IMR-90 (cell line): Measurements from ENCODE around the gene CCDC69. TPM values are rescaled to one million over a fixed set of nuclear protein-coding genes. Genes with fewer than 3 reads are reported as not detected.

Source experiments
- ATAC-seq: fragments of 200-7000 bp; cut with Tn5 transposase; 2 replicates; pipeline ENCODE4 v1.9.1; 2020; ENCODE audit warnings: low read depth, mild to moderate bottlenecking, moderate library complexity
- BruUV-seq: library from RNA; stranded (reverse); fragments of 400-500 nt; replicated peaks from 2 replicates; lab custom pipeline; 2021; lab: Mats Ljungman, UMichigan
- CTCF ChIA-PET: fragments of 300-600 bp; formaldehyde crosslinking; extraction: SDS; loops from one replicate; lab custom pipeline; 2021; ENCODE audit warnings: antibody characterized with exemption; lab: Yijun Ruan, JAX
- POLR2A ChIA-PET: fragments of 300-600 bp; sonication (Branson Sonifier 250); formaldehyde crosslinking; loops from one replicate; lab custom pipeline; 2022; ENCODE audit warnings: antibody characterized with exemption; ENCODE audit not compliant: unreplicated experiment; lab: Charles Lee
- DNase-seq: peaks from one replicate; pipeline ENCODE4 v3.0.0; 2013
- H2AFZ ChIP-seq: replicated peaks from 2 replicates; pipeline ENCODE3; 2013; ENCODE audit warnings: low read length, mild to moderate bottlenecking; ENCODE audit not compliant: poor library complexity
- H2AK5ac ChIP-seq: 2 replicates; pipeline ENCODE4 v1.6.1; 2013; ENCODE audit warnings: low read depth, low read length, inconsistent platforms
- H2AK9ac ChIP-seq: replicated peaks from 2 replicates; pipeline ENCODE3; 2013; ENCODE audit warnings: mild to moderate bottlenecking, low read depth, low read length, moderate library complexity; ENCODE audit not compliant: poor library complexity
- H2BK120ac ChIP-seq: 2 replicates; pipeline ENCODE4 v1.6.1; 2013; ENCODE audit warnings: low read depth, low read length, inconsistent platforms
- H2BK15ac ChIP-seq: 3 replicates; pipeline ENCODE4 v1.6.1; 2013; ENCODE audit warnings: low read depth, low read length, inconsistent platforms
- H2BK20ac ChIP-seq: 2 replicates; pipeline ENCODE4 v1.6.1; 2013; ENCODE audit warnings: low read depth, mild to moderate bottlenecking, inconsistent platforms, low read length, moderate library complexity
- H2BK5ac ChIP-seq: 2 replicates; pipeline ENCODE4 v1.6.1; 2013; ENCODE audit warnings: mild to moderate bottlenecking, low read depth, low read length, inconsistent platforms; ENCODE audit not compliant: poor library complexity, severe bottlenecking
- H3K14ac ChIP-seq: replicated peaks from 2 replicates; pipeline ENCODE4 v1.6.1; 2013; ENCODE audit warnings: low read depth, low read length, inconsistent platforms
- H3K18ac ChIP-seq: 2 replicates; pipeline ENCODE4 v1.6.1; 2013; ENCODE audit warnings: low read depth, low read length, control low read depth
- H3K23ac ChIP-seq: 2 replicates; pipeline ENCODE4 v1.6.1; 2013; ENCODE audit warnings: low read depth, low read length, inconsistent platforms
- H3K27ac ChIP-seq: 2 replicates; pipeline ENCODE4 v1.5.1; 2013; ENCODE audit warnings: mild to moderate bottlenecking, control low read depth, low read length; ENCODE audit not compliant: insufficient read depth
- H3K27me3 ChIP-seq: 2 replicates; pipeline ENCODE4 v1.6.1; 2013; ENCODE audit warnings: low read length; ENCODE audit not compliant: control insufficient read depth, insufficient read depth
- H3K36me3 ChIP-seq: 2 replicates; pipeline ENCODE4 v1.6.1; 2013; ENCODE audit warnings: low read length, mixed read lengths; ENCODE audit not compliant: control insufficient read depth, insufficient read depth
- H3K4ac ChIP-seq: 2 replicates; pipeline ENCODE4 v1.6.1; 2013; ENCODE audit warnings: low read depth, low read length, inconsistent platforms
- H3K4me1 ChIP-seq: 2 replicates; pipeline ENCODE4 v1.6.1; 2013; ENCODE audit warnings: low read length, mixed read lengths; ENCODE audit not compliant: control insufficient read depth, insufficient read depth
- H3K4me2 ChIP-seq: 2 replicates; pipeline ENCODE4 v1.6.1; 2013; ENCODE audit warnings: low read depth, mild to moderate bottlenecking, control low read depth, low read length, moderate library complexity
- H3K4me3 ChIP-seq: 2 replicates; pipeline ENCODE4 v1.5.1; 2013; ENCODE audit warnings: low read depth, mild to moderate bottlenecking, control low read depth, low read length, moderate library complexity; ENCODE audit not compliant: insufficient read depth
- H3K56ac ChIP-seq: 2 replicates; pipeline ENCODE4 v1.6.1; 2013; ENCODE audit warnings: low read length, inconsistent platforms; ENCODE audit not compliant: insufficient read depth; ENCODE audit errors: extremely low read depth
- H3K79me1 ChIP-seq, 2 experiments: 2 replicates each; pipeline ENCODE4 v1.6.1; 2013; ENCODE audit warnings: low read length in 2 of 2, inconsistent platforms in 1 of 2, low read depth in 1 of 2
- H3K9ac ChIP-seq: 2 replicates; pipeline ENCODE4 v1.6.1; 2013; ENCODE audit warnings: low read depth, low read length, control low read depth
- H3K9me1 ChIP-seq: 2 replicates; pipeline ENCODE4 v1.6.1; 2013; ENCODE audit warnings: low read length, inconsistent platforms; ENCODE audit not compliant: insufficient read depth
- H3K9me3 ChIP-seq: 2 replicates; pipeline ENCODE4 v1.6.1; 2013; ENCODE audit warnings: low read length; ENCODE audit not compliant: control insufficient read depth, insufficient read depth
- H4K20me1 ChIP-seq: 2 replicates; pipeline ENCODE4 v1.6.1; 2013; ENCODE audit warnings: low read length, inconsistent platforms; ENCODE audit not compliant: insufficient read depth
- H4K5ac ChIP-seq: 2 replicates; pipeline ENCODE4 v1.6.1; 2013; ENCODE audit warnings: mild to moderate bottlenecking, low read depth, low read length, control low read depth
- H4K8ac ChIP-seq, 2 experiments: 2 replicates each; pipeline ENCODE4 v1.6.1; 2013; ENCODE audit warnings: low read depth in 2 of 2, low read length in 2 of 2, control low read depth in 1 of 2, inconsistent platforms in 1 of 2
- H4K91ac ChIP-seq: 2 replicates; pipeline ENCODE4 v1.6.1; 2013; ENCODE audit warnings: low read depth, low read length, inconsistent platforms; ENCODE audit not compliant: insufficient read depth
- CEBPB ChIP-seq: IDR thresholded peaks from 2 replicates; pipeline ENCODE4 v1.6.1; 2012; ENCODE audit warnings: low read depth, low read length, improper control_type of control experiment
- MXI1 ChIP-seq: IDR thresholded peaks from 2 replicates; pipeline ENCODE4 v1.6.1; 2012; ENCODE audit warnings: low read depth, mild to moderate bottlenecking, low read length, moderate library complexity, borderline replicate concordance
- WGBS, 2 experiments: methylation state at CpG; one replicate each; pipeline versions ENCODE4 v1.1.5 to v1.1.7; 2013; ENCODE audit warnings: missing lambda C conversion rate in 2 of 2; ENCODE audit not compliant: insufficient read length in 1 of 2; ENCODE audit errors: extremely low coverage in 2 of 2; 5-methylcytosine and 5-hydroxymethylcytosine counted together
- dilution Hi-C: fragments of 300-500 bp; cut with HindIII; formaldehyde crosslinking; loops from one replicate; pipeline ENCODE4 v1.14.3; 2018; ENCODE audit warnings: low sequenced_read_pairs; ENCODE audit not compliant: unreplicated experiment
- in situ Hi-C: fragments of 300-500 bp; cut with MboI; formaldehyde crosslinking; loops from 3 replicates; pipeline ENCODE4 v1.14.3; 2019; ENCODE audit warnings: low sequenced_read_pairs, inconsistent platforms, mixed read lengths
- intact Hi-C: fragments of 100-400 bp; cut with micrococcal nuclease; formaldehyde crosslinking; loops from 2 replicates; pipeline ENCODE4 v1.10.0; 2022
- polyA plus RNA-seq, 3 experiments: library from polyadenylated mRNA; depleted of rRNA; stranded (reverse); fragments of >200 nt; gene quantifications; 2 replicates each; pipeline ENCODE4 v1.2.3, GENCODE V29; 2012; ENCODE audit warnings: low replicate concordance in 1 of 3
- total RNA-seq: library from RNA; depleted of rRNA; stranded (reverse); fragments of >200 nt; gene quantifications from 2 replicates; pipeline ENCODE4 v1.2.3, GENCODE V29; 2012

Gene CCDC69
- total and polyA plus RNA-seq, 2 of the 4 experiments (the other 2 are of a cell fraction) = 0.36 to 0.48 TPM

DNA sequence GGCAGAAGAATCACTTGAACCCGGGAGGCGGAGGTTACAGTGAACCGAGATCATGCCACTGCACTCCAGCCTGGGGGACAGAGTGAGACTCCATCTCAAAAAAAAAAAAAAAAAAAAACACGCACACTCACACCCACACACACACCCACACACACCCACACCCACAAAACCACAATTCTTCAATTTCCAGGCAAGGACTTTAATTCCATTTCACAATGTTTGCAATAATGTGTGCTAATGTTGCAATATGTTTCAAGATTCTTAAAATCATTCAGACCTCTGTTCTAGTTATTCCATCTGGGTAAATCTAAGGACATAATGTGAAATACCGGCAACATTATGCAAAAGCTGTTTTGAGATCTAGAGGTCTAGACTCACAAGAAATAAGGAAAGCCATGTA, 28.3 kb downstream of the CCDC69 start:
- Histone ChIP-seq H2BK20ac (no peak overlapping the region), H4K8ac (no peak overlapping the region), H3K27me3 (peaks cover 6% of the 10 kb centered on the region), H3K27ac (no peak overlapping the region), H3K23ac (no peak overlapping the region), H3K79me1 (no peaks in the 10 kb centered on the region), H3K9ac (no peak overlapping the region), H2AFZ (no peak overlapping the region), H2BK15ac (no peak overlapping the region), H2AK9ac (no peak overlapping the region), H4K91ac (no peak overlapping the region), H3K4me2 (no peak overlapping the region), H3K56ac (no peak overlapping the region), H3K9me3 (peaks cover 3% of the 10 kb centered on the region; the same call in 1 of the 2 replicates), H3K9me1 (no peaks in the 10 kb centered on the region), H3K4ac (no peak overlapping the region), H3K14ac (no peak overlapping the region), H2BK120ac (no peak overlapping the region), H4K5ac (no peak overlapping the region), H3K4me1 (no peaks in the 10 kb centered on the region), H4K20me1 (no peaks in the 10 kb centered on the region), H3K18ac (no peak overlapping the region), H3K4me3 (no peak overlapping the region), H3K36me3 (no peaks in the 10 kb centered on the region), H2AK5ac (no peak overlapping the region), H2BK5ac (no peak overlapping the region)
- ChIA-PET CTCF (no interaction called here), POLR2A (no interaction called here)
- intact Hi-C loops = no loop called here
- TF ChIP-seq CEBPB = peak; percentile 23; the same call in 1 of the 2 replicates
- no peak for TF ChIP-seq MXI1
- dilution Hi-C loops = no loop called here
- ATAC-seq (no peak), DNase-seq (no peak)
- WGBS, 2 experiments = no CpG with 5 or more reads among the region's 5 CpGs
- in situ Hi-C loops = no loop called here
- no TSS peak for BruUV-seq
